GM21390 (cell line): Measurements from ENCODE around the gene ASIC3.

Experiments
- ATAC-seq: cut with Tn5 transposase; IDR thresholded peaks from one replicate; pipeline ENCODE4 v1.9.1; 2021; ENCODE audit not compliant: unreplicated experiment

The ASIC3 gene

GRCh38 chr7:151100921-151101320 is 52.6 kb downstream of the ASIC3 start:
- no peak for ATAC-seq

GRCh38 chr7:151101621-151102396 is 53.5 kb downstream of the ASIC3 start:
- no peak for ATAC-seq
